ENCODE measurements around the gene MMRN2.
"Not testable (repeated sequence)": the region's sequence is repeated elsewhere in the genome, so short reads cannot be mapped to it uniquely, and the experiment has no call there.

Gene MMRN2

DNA sequence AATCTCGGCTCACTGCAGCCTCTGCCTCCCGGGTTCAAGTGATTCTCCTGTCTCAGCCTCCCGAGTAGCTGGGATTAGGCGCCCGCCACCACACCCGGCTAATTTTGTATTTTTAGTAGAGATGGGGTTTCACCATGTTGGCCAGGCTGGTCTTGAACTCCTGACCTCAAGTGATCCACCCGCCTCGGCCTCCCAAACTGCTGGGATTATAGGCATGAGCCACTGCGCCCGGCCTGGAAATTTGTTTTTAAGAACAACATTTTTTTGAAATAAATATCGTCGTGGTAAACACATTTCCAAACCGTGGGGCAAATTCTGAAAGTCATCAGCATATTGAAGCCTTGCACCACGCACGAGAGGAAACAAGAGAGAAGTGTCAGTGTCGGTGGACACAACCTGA is 17.3 kb downstream of the MMRN2 start:
- not testable (repeated sequence) for H3K18ac ChIP-seq (ENCODE audit: low read length); H4K8ac ChIP-seq (ENCODE audit: low read depth, low read length); H2BK5ac ChIP-seq (ENCODE audit: low read length); H4K91ac ChIP-seq (ENCODE audit: low read depth, low read length, poor library complexity); H2BK120ac ChIP-seq (ENCODE audit: low read depth, low read length); H2BK12ac ChIP-seq (ENCODE audit: low read length); H3K27me3 ChIP-seq (ENCODE audit: control insufficient read depth in 3 of 3, insufficient read depth in 3 of 3, low read depth in 1 of 3, low read length in 3 of 3); H3K27ac ChIP-seq (replicated peaks; ENCODE audit: low read length); H3K23ac ChIP-seq (ENCODE audit: low read depth, low read length, poor library complexity); H3K4ac ChIP-seq (ENCODE audit: low read length); H3K4me2 ChIP-seq (ENCODE audit: insufficient read depth, low read length, poor library complexity, severe bottlenecking); H2AK5ac ChIP-seq (ENCODE audit: low read depth, low read length); H3K9me3 ChIP-seq (replicated peaks in 1 of 2; ENCODE audit: control insufficient read depth in 2 of 2, insufficient read depth in 1 of 2, low read depth in 1 of 2, low read length in 2 of 2); H3K4me3 ChIP-seq (ENCODE audit: low read length in 2 of 2); DNase-seq (ENCODE audit: low spot score); H3K79me1 ChIP-seq (ENCODE audit: low read depth, low read length); H3K4me1 ChIP-seq (ENCODE audit: control insufficient read depth in 2 of 2, insufficient read depth in 1 of 2, low read depth in 1 of 2, low read length in 2 of 2); H3K14ac ChIP-seq (ENCODE audit: low read length); H3K36me3 ChIP-seq (replicated peaks in 1 of 2; ENCODE audit: control insufficient read depth in 2 of 2, insufficient read depth in 2 of 2, low read length in 2 of 2); H2BK15ac ChIP-seq (ENCODE audit: low read length); H3K9ac ChIP-seq (ENCODE audit: low read depth, low read length, poor library complexity)
- H2AFZ ChIP-seq (ENCODE audit: low read length), result peak overlapping the region; percentile 95
- WGBS, 2 donors (ENCODE audit: extremely low coverage in 2 of 2, insufficient read length in 2 of 2, insufficient replicate concordance in 1 of 2), result no CpG with 5 or more reads among the region's 16 CpGs

DNA sequence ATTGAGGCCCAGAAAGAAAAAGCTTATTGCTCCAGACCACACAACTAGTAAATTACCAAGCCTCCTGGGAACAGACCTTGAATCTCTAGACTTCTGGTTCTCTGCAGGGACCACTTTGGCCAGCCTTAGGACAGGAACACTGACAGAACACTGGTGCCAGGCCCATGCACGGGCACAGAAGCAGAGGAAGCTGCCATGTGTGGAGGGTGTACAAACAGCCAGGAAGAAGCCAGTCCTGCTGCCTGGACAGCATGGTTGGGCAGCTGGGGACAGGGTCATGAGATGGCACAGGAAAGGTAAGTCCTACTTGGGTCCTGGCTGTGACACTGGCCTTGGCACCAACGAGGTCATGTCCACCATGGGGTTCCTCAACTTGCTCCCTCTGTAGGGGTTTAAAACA is 19.2 kb downstream of the MMRN2 start:
- WGBS, 2 donors (ENCODE audit: extremely low coverage in 2 of 2, insufficient read length in 2 of 2, insufficient replicate concordance in 1 of 2), result no CpG with 5 or more reads among the region's 2 CpGs
- no peak overlapping the region for H2AFZ ChIP-seq (ENCODE audit: low read length)
- H3K4me3 ChIP-seq (ENCODE audit: low read length in 2 of 2), result no peak overlapping the region
- peak overlapping the region; percentile 34 for H3K9ac ChIP-seq (ENCODE audit: low read depth, low read length, poor library complexity)
- H3K23ac ChIP-seq (ENCODE audit: low read depth, low read length, poor library complexity), result no peak overlapping the region
- peaks cover 0 to 2% of the 10 kb centered on the region in 2 donors for H3K9me3 ChIP-seq (replicated peaks in 1 of 2; ENCODE audit: control insufficient read depth in 2 of 2, insufficient read depth in 1 of 2, low read depth in 1 of 2, low read length in 2 of 2)
- H3K4me2 ChIP-seq (ENCODE audit: insufficient read depth, low read length, poor library complexity, severe bottlenecking), result no peak overlapping the region
- H3K27ac ChIP-seq (replicated peaks; ENCODE audit: low read length), result no peak overlapping the region
- no peaks in the 10 kb centered on the region for H3K79me1 ChIP-seq (ENCODE audit: low read depth, low read length)
- peak overlapping the region; percentile 77 for H3K18ac ChIP-seq (ENCODE audit: low read length)
- H2BK120ac ChIP-seq (ENCODE audit: low read depth, low read length), result peak overlapping the region; percentile 88
- no peak overlapping the region for H3K4ac ChIP-seq (ENCODE audit: low read length)
- peaks cover 0 to 2% (median 0%) of the 10 kb centered on the region in 3 experiments for H3K27me3 ChIP-seq (ENCODE audit: control insufficient read depth in 3 of 3, insufficient read depth in 3 of 3, low read depth in 1 of 3, low read length in 3 of 3)
- no peak overlapping the region for H4K91ac ChIP-seq (ENCODE audit: low read depth, low read length, poor library complexity)
- DNase-seq (ENCODE audit: low spot score), result no peak
- H3K36me3 ChIP-seq (replicated peaks in 1 of 2; ENCODE audit: control insufficient read depth in 2 of 2, insufficient read depth in 2 of 2, low read length in 2 of 2), result peaks cover under 1 to 2% of the 10 kb centered on the region in 2 donors
- no peaks in the 10 kb centered on the region for H3K4me1 ChIP-seq (ENCODE audit: control insufficient read depth in 2 of 2, insufficient read depth in 1 of 2, low read depth in 1 of 2, low read length in 2 of 2)
- no peak overlapping the region for H3K14ac ChIP-seq (ENCODE audit: low read length)
- no peak overlapping the region for H2BK12ac ChIP-seq (ENCODE audit: low read length)
- no peak overlapping the region for H2BK5ac ChIP-seq (ENCODE audit: low read length)
- H2AK5ac ChIP-seq (ENCODE audit: low read depth, low read length), result peak overlapping the region; percentile 42
- H4K8ac ChIP-seq (ENCODE audit: low read depth, low read length), result peak overlapping the region; percentile 48
- H2BK15ac ChIP-seq (ENCODE audit: low read length), result no peak overlapping the region

DNA sequence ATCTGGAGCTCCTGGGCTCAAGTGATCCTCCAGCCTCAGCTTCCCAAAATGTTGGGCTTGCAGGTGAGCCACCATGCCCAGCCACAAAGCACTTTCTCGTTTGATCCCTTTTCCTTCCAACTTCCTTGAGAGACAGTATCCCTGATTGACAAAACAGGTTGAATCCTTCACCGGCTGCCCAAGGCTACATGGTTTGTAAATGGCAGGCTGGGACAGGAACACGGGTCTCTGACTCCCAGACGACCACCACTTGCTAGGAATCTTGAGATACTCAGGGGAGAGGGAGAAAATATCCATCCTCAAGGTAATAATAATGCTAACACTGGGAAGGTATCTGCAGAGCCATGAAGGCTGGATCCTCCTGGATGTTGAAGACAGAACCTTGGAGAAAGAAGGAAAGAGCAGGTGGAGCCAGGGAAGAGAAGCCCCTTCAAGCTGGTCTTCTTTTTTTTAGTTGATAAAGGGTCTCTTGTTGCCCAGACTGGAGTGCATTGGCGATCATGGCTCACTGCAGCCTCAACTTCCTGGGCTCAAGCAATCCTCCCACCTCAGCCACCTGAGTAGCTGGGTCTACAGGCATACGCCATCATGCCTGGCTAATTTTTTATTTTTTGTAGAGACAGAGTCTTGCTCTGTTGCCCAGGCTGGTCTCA is 19.8 kb downstream of the MMRN2 start:
- Histone ChIP-seq H2BK5ac (ENCODE audit: low read length) (no peak overlapping the region), H3K36me3 (replicated peaks in 1 of 2; ENCODE audit: control insufficient read depth in 2 of 2, insufficient read depth in 2 of 2, low read length in 2 of 2) (peaks cover 2 to 7% of the 10 kb centered on the region in 2 donors), H2AK5ac (ENCODE audit: low read depth, low read length) (no peak overlapping the region), H4K91ac (ENCODE audit: low read depth, low read length, poor library complexity) (no peak overlapping the region), H2BK120ac (ENCODE audit: low read depth, low read length) (no peak overlapping the region), H3K18ac (ENCODE audit: low read length) (no peak overlapping the region), H2BK12ac (ENCODE audit: low read length) (no peak overlapping the region), H3K4me3 (ENCODE audit: low read length in 2 of 2) (no peak overlapping the region), H3K9ac (ENCODE audit: low read depth, low read length, poor library complexity) (no peak overlapping the region), H3K4ac (ENCODE audit: low read length) (no peak overlapping the region), H3K23ac (ENCODE audit: low read depth, low read length, poor library complexity) (no peak overlapping the region), H3K27me3 (ENCODE audit: control insufficient read depth in 3 of 3, insufficient read depth in 3 of 3, low read depth in 1 of 3, low read length in 3 of 3) (peaks cover 0 to 2% (median 0%) of the 10 kb centered on the region in 3 experiments), H3K4me2 (ENCODE audit: insufficient read depth, low read length, poor library complexity, severe bottlenecking) (no peak overlapping the region), H3K4me1 (ENCODE audit: control insufficient read depth in 2 of 2, insufficient read depth in 1 of 2, low read depth in 1 of 2, low read length in 2 of 2) (no peaks in the 10 kb centered on the region), H2BK15ac (ENCODE audit: low read length) (no peak overlapping the region), H2AFZ (ENCODE audit: low read length) (no peak overlapping the region), H3K79me1 (ENCODE audit: low read depth, low read length) (no peaks in the 10 kb centered on the region), H3K9me3 (replicated peaks in 1 of 2; ENCODE audit: control insufficient read depth in 2 of 2, insufficient read depth in 1 of 2, low read depth in 1 of 2, low read length in 2 of 2) (peaks cover 0 to 2% of the 10 kb centered on the region in 2 donors), H4K8ac (ENCODE audit: low read depth, low read length) (no peak overlapping the region), H3K27ac (replicated peaks; ENCODE audit: low read length) (no peak overlapping the region), H3K14ac (ENCODE audit: low read length) (no peak overlapping the region)
- WGBS, 2 donors (ENCODE audit: extremely low coverage in 2 of 2, insufficient read length in 2 of 2, insufficient replicate concordance in 1 of 2), result no CpG with 5 or more reads among the region's 6 CpGs
- DNase-seq (ENCODE audit: low spot score), result no peak

DNA sequence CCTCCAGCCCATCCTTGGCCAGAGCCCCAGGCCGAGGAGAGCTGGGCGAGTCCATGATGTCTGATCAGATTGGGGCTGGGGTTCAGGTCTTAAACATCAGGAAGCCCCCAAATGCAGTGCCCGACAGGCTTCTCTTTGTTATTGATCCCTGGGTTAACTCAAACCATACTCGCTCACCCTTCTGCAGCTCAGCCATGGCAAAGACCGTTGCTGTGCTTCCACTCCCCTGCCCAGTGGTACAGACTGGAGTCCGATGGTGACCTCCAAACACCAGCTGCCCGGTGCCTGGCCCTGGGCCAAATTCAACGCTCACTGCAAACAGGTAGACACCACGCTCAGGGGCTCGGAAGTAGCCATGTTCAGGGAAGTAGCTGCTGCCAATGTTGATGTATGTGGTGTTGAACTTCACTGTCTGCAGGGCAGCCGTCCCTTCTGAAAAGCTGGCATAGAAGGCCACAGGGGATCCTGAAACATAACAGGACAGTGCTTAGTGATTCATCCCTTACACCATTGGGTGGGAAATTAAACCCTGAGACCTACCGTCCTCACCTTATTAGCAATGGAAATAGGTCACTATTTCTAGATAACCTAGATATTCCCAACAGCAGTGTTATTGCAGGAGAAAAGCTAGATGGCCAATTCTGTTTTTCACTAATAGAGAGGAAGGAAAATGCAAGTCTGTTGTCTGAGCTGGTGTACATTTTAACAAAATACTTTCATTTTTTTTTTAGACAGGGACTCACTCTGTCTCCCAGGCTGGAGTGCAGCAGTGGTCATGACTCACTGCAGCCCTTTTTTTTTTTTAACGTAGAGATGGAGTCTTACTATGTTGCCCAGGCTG is 20.5 kb downstream of the MMRN2 start:
- no CpG with 5 or more reads among the region's 13 CpGs for WGBS, 2 donors (ENCODE audit: extremely low coverage in 2 of 2, insufficient read length in 2 of 2, insufficient replicate concordance in 1 of 2)
- H4K91ac ChIP-seq (ENCODE audit: low read depth, low read length, poor library complexity), result no peak overlapping the region
- no peak overlapping the region for H2BK5ac ChIP-seq (ENCODE audit: low read length)
- H3K23ac ChIP-seq (ENCODE audit: low read depth, low read length, poor library complexity), result no peak overlapping the region
- H3K27me3 ChIP-seq (ENCODE audit: control insufficient read depth in 3 of 3, insufficient read depth in 3 of 3, low read depth in 1 of 3, low read length in 3 of 3), result peaks cover 0 to 2% (median 0%) of the 10 kb centered on the region in 3 experiments
- no peak overlapping the region for H2BK120ac ChIP-seq (ENCODE audit: low read depth, low read length)
- no peak overlapping the region for H3K4me3 ChIP-seq (ENCODE audit: low read length in 2 of 2)
- H3K14ac ChIP-seq (ENCODE audit: low read length), result no peak overlapping the region
- H3K36me3 ChIP-seq (replicated peaks in 1 of 2; ENCODE audit: control insufficient read depth in 2 of 2, insufficient read depth in 2 of 2, low read length in 2 of 2), result peaks cover 2 to 15% of the 10 kb centered on the region in 2 donors
- H3K18ac ChIP-seq (ENCODE audit: low read length), result no peak overlapping the region
- H3K9ac ChIP-seq (ENCODE audit: low read depth, low read length, poor library complexity), result peak overlapping the region; percentile 5
- H3K9me3 ChIP-seq (replicated peaks in 1 of 2; ENCODE audit: control insufficient read depth in 2 of 2, insufficient read depth in 1 of 2, low read depth in 1 of 2, low read length in 2 of 2), result peaks cover 0 to 2% of the 10 kb centered on the region in 2 donors
- no peaks in the 10 kb centered on the region for H3K79me1 ChIP-seq (ENCODE audit: low read depth, low read length)
- no peak for DNase-seq (ENCODE audit: low spot score)
- no peak overlapping the region for H4K8ac ChIP-seq (ENCODE audit: low read depth, low read length)
- no peak overlapping the region for H2AFZ ChIP-seq (ENCODE audit: low read length)
- H2BK12ac ChIP-seq (ENCODE audit: low read length), result no peak overlapping the region
- no peak overlapping the region for H3K4ac ChIP-seq (ENCODE audit: low read length)
- H2AK5ac ChIP-seq (ENCODE audit: low read depth, low read length), result no peak overlapping the region
- no peak overlapping the region for H3K4me2 ChIP-seq (ENCODE audit: insufficient read depth, low read length, poor library complexity, severe bottlenecking)
- H2BK15ac ChIP-seq (ENCODE audit: low read length), result no peak overlapping the region
- no peaks in the 10 kb centered on the region for H3K4me1 ChIP-seq (ENCODE audit: control insufficient read depth in 2 of 2, insufficient read depth in 1 of 2, low read depth in 1 of 2, low read length in 2 of 2)
- H3K27ac ChIP-seq (replicated peaks; ENCODE audit: low read length), result no peak overlapping the region

Measured in neuronal stem cell (in vitro differentiated cells).